Measurements from ENCODE around the gene CENPX. TPM values are rescaled to one million over a fixed set of nuclear protein-coding genes. Genes with fewer than 3 reads are reported as not detected.

Gene CENPX
- total RNA-seq, 1 donor: 30.7 TPM

DNA sequence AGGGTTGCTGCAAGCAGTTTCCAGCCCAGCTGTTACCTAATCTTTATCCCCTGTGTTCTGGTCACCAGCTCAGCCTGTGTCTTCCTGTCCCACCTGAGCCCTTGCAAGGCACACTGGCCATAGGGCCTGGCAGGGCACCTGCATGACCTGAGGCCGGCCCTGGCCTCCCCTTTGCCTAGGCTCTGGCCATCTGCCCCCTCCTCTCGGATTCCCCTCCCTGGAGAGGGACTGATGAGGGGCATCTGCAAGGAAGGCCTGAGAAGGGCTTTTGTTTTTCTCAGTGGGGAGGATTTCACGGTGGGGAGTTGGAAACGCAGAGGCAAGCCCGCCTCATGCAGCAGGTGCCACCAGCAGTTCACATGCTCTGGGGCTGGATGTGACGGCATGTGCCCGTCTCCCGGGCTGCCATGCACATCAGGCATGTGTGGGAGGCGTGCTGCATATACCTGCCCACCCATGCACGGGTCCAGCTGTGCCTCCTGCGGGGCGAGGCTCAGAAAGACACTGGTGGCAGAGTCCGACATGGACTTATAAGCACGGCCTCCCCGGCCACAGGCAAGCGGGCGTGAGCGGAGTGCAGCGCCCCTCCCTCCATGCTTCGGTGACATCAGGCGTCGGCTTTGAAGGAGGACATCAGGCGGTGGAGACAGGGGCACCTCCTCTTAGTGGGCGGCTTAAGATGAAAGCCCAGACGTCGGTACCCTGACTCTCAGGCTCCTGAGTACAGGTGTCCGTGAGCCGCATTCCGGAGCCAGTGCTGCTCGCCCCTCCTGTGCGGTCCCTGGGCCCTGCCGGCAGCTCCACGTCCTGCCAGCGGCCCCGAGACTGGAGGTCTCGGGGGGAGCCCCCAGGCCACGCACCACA is 28.7 kb downstream of the CENPX start:
- H3K4me3 ChIP-seq (ENCODE audit: low read depth, low read length): no peak overlapping the region
- DNase-seq (ENCODE audit: low read depth): no peak
- TF ChIP-seq, protein P1, sequence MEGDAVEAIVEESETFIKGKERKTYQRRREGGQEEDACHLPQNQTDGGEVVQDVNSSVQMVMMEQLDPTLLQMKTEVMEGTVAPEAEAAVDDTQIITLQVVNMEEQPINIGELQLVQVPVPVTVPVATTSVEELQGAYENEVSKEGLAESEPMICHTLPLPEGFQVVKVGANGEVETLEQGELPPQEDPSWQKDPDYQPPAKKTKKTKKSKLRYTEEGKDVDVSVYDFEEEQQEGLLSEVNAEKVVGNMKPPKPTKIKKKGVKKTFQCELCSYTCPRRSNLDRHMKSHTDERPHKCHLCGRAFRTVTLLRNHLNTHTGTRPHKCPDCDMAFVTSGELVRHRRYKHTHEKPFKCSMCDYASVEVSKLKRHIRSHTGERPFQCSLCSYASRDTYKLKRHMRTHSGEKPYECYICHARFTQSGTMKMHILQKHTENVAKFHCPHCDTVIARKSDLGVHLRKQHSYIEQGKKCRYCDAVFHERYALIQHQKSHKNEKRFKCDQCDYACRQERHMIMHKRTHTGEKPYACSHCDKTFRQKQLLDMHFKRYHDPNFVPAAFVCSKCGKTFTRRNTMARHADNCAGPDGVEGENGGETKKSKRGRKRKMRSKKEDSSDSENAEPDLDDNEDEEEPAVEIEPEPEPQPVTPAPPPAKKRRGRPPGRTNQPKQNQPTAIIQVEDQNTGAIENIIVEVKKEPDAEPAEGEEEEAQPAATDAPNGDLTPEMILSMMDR (IDR thresholded peaks at IDR 0.05; ENCODE audit: insufficient read depth, low read depth, low read length): no peak

DNA sequence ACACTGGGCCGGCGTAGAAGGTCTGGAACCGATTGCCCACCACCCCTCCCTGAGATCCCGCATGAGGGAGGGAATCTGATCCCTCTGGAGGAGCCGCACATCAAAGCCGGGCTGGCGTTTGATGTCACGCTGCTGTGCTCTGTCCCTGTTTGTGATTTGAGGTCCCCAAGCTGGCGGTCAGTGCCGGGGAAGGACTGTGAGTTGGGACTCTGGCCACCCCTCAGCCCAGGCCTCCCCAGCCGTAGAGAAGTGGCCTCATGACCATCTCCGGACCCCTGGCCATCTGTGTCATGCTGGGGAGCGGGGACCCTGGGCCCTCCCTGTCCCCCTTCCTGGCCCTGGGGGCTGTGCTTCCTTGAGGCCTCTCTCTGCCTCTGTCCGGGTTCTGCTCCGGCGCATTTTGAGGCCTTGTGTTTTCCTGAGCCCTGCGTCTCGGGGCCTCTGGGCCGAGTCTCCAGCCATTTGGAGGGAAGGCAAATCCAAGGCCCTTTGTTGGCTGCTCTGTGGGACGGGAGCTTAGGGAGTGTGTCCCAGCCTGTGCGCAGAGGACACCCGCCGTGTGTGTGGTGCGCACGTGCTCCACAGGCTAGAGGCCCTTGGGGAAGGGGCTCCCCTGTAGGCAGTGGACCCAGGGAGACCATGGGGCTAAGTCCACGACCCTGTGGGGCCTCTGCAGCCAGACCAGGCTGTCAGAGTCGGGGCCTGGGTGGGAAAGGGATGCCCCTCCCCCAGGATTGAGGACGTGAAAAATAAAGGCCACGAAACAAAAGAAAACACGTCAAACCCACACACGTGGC is 30.2 kb downstream of the CENPX start:
- no peak overlapping the region for H3K4me3 ChIP-seq (ENCODE audit: low read depth, low read length)
- DNase-seq (ENCODE audit: low read depth): no peak
- TF ChIP-seq, protein P1 (IDR thresholded peaks at IDR 0.05; ENCODE audit: insufficient read depth, low read depth, low read length): no peak

DNA sequence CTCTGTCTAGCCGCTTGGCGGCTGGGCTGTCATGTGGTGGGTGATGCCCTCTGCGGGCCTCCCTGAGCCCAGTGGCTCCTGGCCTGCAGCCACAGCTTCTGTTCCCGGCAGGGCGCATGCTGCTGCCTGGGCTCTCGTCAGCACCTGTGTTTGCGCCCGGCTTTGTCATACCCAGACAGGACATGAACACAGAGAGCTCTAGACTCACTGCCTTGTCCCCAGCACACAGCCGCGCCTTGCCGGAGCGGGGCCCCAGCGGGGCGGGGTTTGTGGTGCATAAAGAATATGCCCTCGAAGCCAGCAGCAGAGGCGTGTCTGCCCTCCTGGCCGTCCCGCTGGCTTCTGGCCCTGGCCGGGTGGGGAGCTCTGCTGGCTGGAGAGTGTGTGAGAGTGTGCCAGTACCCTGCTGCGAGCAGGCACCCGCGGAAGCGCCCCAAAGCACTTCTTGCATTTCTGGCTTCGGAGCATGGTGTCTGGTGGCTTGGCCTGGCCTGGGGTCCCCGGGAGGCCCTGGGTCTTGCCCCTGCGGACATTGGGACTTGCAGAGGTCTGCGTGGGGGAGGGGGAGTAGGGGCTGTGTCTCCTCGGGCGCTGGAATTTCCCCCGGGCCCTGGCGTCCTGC is 30.9 kb downstream of the CENPX start:
- TF ChIP-seq, protein P1 (IDR thresholded peaks at IDR 0.05; ENCODE audit: insufficient read depth, low read depth, low read length): no peak
- peak overlapping the region; percentile 18 for H3K4me3 ChIP-seq (ENCODE audit: low read depth, low read length)
- DNase-seq (ENCODE audit: low read depth): peak; percentile 67

GRCh38 chr17:81990836-81991683 is 31.6 kb downstream of the CENPX start:
- TF ChIP-seq, protein P1 (IDR thresholded peaks at IDR 0.05; ENCODE audit: insufficient read depth, low read depth, low read length): no peak
- no peak for DNase-seq (ENCODE audit: low read depth)

DNA sequence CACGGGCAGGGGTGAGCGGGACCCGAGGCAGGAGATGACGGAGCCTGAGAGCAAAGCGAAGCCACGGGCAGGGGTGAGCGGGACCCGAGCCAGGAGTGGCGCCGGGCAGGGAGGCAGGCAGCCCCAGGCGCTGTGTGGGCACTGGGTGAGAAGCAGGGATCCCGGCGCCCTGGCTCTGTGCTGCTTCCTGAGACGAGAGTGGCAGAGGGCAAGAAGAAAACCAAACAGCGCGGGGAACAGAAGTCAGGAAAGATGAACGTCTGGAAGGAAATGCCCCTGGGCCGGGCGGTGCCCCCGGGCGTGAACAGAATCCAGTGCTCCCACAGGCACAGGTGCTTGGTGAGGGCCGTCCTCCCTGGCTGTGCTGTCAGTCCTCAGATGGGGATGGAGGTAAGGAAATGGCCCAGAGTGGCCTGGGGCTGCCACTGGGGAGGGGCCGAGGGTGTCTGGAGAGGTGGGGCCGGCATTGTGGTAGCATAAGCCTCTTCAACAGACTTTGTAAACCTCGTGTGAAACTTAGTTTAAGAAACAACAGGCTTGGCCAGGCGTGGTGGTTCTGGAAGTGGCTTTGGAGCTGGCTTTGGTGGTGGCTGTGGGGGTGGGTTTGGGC is 35.4 kb downstream of the CENPX start:
- no peak for DNase-seq (ENCODE audit: low read depth)
- TF ChIP-seq, protein P1 (IDR thresholded peaks at IDR 0.05; ENCODE audit: insufficient read depth, low read depth, low read length): no peak
- no peak overlapping the region for H3K4me3 ChIP-seq (ENCODE audit: low read depth, low read length)

More at GRCh38 chr17:81990836-81991683, 31.6 kb downstream of the CENPX start:
- no peak overlapping the region for H3K4me3 ChIP-seq (ENCODE audit: low read depth, low read length)

Data from fibroblast of villous mesenchyme (primary cell).